GM19193 (cell line): ENCODE measurements around the gene FAM72B.
"Not testable (repeated sequence)": the region's sequence is repeated elsewhere in the genome, so short reads cannot be mapped to it uniquely, and the experiment has no call there.

Experiments used
- POLR2A ChIP-seq: IDR thresholded peaks from 4 replicates; pipeline ENCODE4 v1.6.1; 2011; ENCODE audit not compliant: insufficient read depth, insufficient read length; ENCODE audit errors: extremely low read depth

Gene FAM72B

DNA sequence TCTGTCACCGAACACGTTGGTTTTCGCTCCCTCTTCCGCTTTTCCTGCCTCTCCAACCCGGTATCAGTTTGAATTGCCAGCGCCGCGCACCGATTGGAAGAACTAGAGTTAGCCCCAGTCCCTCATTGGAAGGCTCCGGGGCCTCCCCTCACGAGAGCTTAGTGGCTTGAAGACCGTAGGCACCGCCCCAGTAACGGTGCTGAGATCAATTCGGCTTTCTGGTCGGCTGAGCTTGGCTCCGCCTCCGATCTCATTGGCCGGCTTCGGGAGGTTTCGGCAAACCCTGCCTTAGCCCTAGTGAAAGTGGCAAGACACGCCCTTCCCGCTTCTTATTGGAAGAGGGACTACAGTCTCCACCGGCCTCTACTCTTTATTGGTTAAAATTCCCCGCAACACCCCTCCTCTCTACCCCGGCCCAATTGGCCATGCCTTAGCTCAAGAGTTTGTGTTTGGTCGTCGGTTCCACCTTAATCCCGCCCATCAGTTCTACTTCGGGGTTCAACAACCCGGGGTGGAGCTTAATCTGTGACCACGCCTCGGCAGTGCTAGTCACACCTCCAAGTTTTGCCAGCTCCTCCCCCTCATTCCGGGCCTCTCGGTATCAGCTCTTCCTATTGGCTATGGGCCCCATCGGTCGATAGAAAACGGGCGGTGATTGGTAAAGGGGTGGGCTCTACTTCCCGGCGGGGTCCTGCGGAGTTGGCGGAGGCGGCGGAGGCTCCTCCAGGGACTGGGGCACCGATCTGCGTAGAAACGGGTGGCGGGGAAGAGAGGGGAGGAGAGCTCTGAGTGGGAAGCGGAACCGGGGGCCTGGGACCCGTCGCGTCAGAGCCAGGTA, at the start of gene FAM72B, which contains the start of gene SRGAP2C:
FAM72B (minus strand) TSS at position 51 of the 838 bp plus-strand sequence. CDS start 851 bp downstream, outside the sequence.
SRGAP2C (plus strand) TSS at position 686 of the 838 bp plus-strand sequence. CDS start 2,472 bp downstream, outside the sequence.
- not testable (repeated sequence) for TF ChIP-seq POLR2A
